ENCODE data around the gene BPGM. TPM values are rescaled to one million over a fixed set of nuclear protein-coding genes. Genes with fewer than 3 reads are reported as not detected.
"Not testable (repeated sequence)": the region's sequence is repeated elsewhere in the genome, so short reads cannot be mapped to it uniquely, and the experiment has no call there.

The BPGM gene
- total RNA-seq, 4 donors from 2014 or later, result 11.9 to 23.9 (median 15.7) TPM

DNA sequence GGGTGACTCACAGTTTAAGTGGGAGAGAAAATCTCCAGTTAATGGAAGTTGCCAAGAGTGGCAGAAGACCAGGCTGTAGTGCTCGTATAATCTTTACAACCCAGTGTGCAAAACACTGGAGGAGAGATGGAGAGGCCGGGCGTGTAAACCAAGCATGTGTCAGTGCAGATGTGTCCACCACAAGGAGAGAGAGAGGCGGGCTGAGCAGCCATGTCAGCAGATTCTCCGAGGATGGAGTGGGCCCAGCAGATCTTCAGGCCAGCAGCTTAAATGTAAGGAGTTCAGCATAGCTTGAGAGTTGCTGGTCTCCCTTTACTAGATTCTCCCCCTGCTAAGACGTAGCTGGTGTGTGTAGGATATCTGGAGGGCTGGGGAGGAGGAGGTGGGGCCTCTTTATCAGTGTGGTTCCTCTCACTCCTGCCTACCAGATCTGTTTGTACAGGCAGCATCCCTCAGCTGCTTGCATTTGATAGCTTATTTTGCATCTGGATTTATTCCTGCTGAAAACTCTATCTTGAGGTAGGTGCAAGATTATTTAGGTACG lies 13.7 kb downstream of the BPGM start:
- H3K4me3 ChIP-seq (replicated peaks in 1 of 3), result no peak overlapping the region
- H3K4me1 ChIP-seq, result no peaks in the 10 kb centered on the region
- no peaks in the 10 kb centered on the region for H3K27me3 ChIP-seq
- DNase-seq, result no peak
- H3K36me3 ChIP-seq, result peaks cover 0 to 11% of the 10 kb centered on the region in 2 donors
- H3K9me3 ChIP-seq, result no peaks in the 10 kb centered on the region
- 92 to 93% methylated on average over 7 of the region's 7 CpGs for WGBS, 2 donors
- TF ChIP-seq POLR2A (IDR thresholded peaks at IDR 0.05), result no peak
- TF ChIP-seq, protein P1, sequence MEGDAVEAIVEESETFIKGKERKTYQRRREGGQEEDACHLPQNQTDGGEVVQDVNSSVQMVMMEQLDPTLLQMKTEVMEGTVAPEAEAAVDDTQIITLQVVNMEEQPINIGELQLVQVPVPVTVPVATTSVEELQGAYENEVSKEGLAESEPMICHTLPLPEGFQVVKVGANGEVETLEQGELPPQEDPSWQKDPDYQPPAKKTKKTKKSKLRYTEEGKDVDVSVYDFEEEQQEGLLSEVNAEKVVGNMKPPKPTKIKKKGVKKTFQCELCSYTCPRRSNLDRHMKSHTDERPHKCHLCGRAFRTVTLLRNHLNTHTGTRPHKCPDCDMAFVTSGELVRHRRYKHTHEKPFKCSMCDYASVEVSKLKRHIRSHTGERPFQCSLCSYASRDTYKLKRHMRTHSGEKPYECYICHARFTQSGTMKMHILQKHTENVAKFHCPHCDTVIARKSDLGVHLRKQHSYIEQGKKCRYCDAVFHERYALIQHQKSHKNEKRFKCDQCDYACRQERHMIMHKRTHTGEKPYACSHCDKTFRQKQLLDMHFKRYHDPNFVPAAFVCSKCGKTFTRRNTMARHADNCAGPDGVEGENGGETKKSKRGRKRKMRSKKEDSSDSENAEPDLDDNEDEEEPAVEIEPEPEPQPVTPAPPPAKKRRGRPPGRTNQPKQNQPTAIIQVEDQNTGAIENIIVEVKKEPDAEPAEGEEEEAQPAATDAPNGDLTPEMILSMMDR (IDR thresholded peaks at IDR 0.05), result no peak
- no peak overlapping the region for H3K27ac ChIP-seq
- intact Hi-C loops (cut with DNase I), result no loop called here

DNA sequence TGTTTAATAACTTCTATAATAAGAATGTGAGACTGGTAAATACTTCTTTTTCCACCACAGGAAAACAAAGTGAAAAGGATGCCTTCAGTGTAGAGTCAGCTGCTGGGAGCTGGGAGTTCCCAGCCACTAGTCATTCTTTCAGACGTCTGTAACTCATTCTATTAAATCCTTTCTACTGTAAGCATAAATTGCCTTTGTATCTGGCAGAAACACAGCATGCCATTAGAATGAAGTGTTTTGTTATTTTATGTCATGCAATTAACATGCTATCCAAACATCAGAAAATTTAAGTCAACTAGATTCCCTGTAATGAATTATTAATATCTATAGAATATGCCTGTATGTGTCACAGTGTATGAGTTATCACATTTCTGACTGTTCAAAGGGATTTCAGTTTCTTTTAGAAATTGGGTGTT lies 14.3 kb downstream of the BPGM start:
- H3K27me3 ChIP-seq, result no peaks in the 10 kb centered on the region
- no peak overlapping the region for H3K27ac ChIP-seq
- DNase-seq, result no peak
- H3K9me3 ChIP-seq, result no peaks in the 10 kb centered on the region
- H3K4me3 ChIP-seq (replicated peaks in 1 of 3), result no peak overlapping the region
- TF ChIP-seq, protein P1 (IDR thresholded peaks at IDR 0.05), result no peak
- no peak for TF ChIP-seq POLR2A (IDR thresholded peaks at IDR 0.05)
- peaks cover 0 to 11% of the 10 kb centered on the region in 2 donors for H3K36me3 ChIP-seq
- WGBS, 2 donors, result 67 to 70% methylated on average over 1 of the region's 1 CpG
- intact Hi-C loops (cut with DNase I), result no loop called here
- H3K4me1 ChIP-seq, result no peaks in the 10 kb centered on the region

DNA sequence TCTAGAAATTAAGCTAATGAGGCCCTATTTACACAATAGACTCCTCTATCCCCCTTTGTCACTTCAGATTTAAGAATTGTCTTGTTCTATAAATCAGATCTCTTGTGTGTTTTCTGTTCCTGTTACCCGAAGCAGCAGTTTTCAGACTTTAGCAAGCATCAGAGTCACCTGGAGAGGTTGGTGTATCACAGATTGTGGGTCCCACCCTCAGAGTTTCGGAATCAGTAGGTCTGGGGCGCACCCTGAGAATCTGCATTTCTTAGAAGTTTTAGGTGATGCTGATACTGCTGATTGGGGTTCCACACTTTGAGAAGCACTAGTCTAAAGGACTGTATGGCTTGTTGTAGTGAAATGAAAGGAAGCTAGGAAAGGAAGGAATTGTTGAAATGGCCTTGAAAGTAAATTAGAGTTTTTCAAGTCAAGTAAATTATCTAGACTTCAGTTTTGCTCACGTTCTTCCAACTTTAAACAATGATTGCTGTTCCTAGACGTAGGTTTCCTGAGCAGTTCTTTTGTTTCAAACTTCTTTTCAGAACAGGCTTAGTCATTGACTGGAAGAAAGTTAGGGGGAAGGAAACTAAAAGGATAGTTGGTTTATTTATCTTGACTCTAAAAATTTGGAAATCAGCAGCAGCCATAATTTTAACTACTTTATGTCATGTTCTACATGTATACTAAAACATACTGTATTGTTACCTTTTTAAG lies 15.7 kb downstream of the BPGM start:
- DNase-seq, result no peak
- intact Hi-C loops (cut with DNase I), result no loop called here
- no peak overlapping the region for H3K27ac ChIP-seq
- H3K27me3 ChIP-seq, result no peaks in the 10 kb centered on the region
- no peaks in the 10 kb centered on the region for H3K9me3 ChIP-seq
- TF ChIP-seq POLR2A (IDR thresholded peaks at IDR 0.05), result no peak
- TF ChIP-seq, protein P1 (IDR thresholded peaks at IDR 0.05), result no peak
- 80 to 83% methylated on average over 5 of the region's 5 CpGs for WGBS, 2 donors
- H3K4me1 ChIP-seq, result no peaks in the 10 kb centered on the region
- peaks cover 0 to 11% of the 10 kb centered on the region in 2 donors for H3K36me3 ChIP-seq
- no peak overlapping the region for H3K4me3 ChIP-seq (replicated peaks in 1 of 3)

DNA sequence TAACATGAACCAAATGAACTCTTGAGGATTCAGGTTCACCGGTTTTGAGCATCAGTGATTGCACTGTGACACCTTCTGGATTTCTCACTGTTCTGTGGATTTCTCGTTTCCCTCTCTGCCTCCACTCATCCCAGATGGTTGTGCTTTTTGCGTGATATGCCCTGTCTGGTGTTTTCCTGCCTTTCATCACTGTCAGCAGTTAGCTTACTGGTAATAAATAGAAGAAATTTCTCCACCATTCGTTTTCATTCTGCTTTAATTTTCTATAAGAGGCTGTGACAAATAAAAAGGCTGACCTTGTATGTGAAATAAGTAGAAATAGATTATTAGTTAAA lies 16.2 kb downstream of the BPGM start:
- no peaks in the 10 kb centered on the region for H3K27me3 ChIP-seq
- intact Hi-C loops (cut with DNase I), result no loop called here
- H3K27ac ChIP-seq, result no peak overlapping the region
- no peaks in the 10 kb centered on the region for H3K9me3 ChIP-seq
- peaks cover 0 to 11% of the 10 kb centered on the region in 2 donors for H3K36me3 ChIP-seq
- no peak overlapping the region for H3K4me3 ChIP-seq (replicated peaks in 1 of 3)
- H3K4me1 ChIP-seq, result no peaks in the 10 kb centered on the region
- WGBS, 2 donors, result 89% methylated on average over 4 of the region's 4 CpGs
- TF ChIP-seq POLR2A (IDR thresholded peaks at IDR 0.05), result no peak
- TF ChIP-seq, protein P1 (IDR thresholded peaks at IDR 0.05), result no peak
- DNase-seq, result no peak

DNA sequence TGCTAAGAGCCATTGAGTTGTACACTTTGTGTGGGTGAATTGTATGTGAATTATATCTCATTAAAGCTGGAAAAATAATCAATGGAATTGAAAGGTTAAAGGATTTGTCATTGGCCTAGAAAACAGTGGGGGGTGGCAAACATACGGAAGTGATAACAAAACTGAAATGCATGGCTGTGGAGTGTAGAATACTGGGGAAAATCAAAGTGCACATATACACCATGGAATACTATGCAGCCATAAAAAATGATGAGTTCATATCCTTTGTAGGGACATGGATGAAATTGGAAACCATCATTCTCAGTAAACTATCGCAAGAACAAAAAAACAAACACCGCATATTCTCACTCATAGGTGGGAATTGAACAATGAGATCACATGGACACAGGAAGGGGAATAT lies 18.4 kb downstream of the BPGM start:
- H3K27me3 ChIP-seq; H3K4me1 ChIP-seq; intact Hi-C loops (cut with DNase I); H3K9me3 ChIP-seq; DNase-seq; H3K27ac ChIP-seq; H3K4me3 ChIP-seq (replicated peaks in 1 of 3): not testable (repeated sequence)
- peaks cover 0 to 11% of the 10 kb centered on the region in 2 donors for H3K36me3 ChIP-seq
- 85 to 88% methylated on average over 3 of the region's 3 CpGs for WGBS, 2 donors

All from thyroid gland (tissue), 4 donors.